CD4-positive, alpha-beta T cell treated with Interleukin-4 for 1 hour (primary cell): Measurements from ENCODE around the gene CELSR2.

Experiments used
- DNase-seq, 2 donors: peaks; one replicate each; pipeline ENCODE4 v3.0.0-alpha.2; 2020 to 2022

The CELSR2 gene

GRCh38 chr1:109307274-109308021 is 58.1 kb downstream of the CELSR2 start:
- DNase-seq, result peak in 1 of 2 donors; percentile 23

GRCh38 chr1:109309347-109309746 is 60.0 kb downstream of the CELSR2 start:
- DNase-seq, result no peak

GRCh38 chr1:109312246-109312645 is 62.9 kb downstream of the CELSR2 start:
- DNase-seq, result no peak

GRCh38 chr1:109312978-109313775 is 63.8 kb downstream of the CELSR2 start:
- no peak for DNase-seq

GRCh38 chr1:109314795-109315194 is 65.5 kb downstream of the CELSR2 start:
- DNase-seq, result no peak

- DNase-seq, result no peak
These were observed 65.9 kb downstream of the CELSR2 start for GRCh38 chr1:109315288-109315687.

GRCh38 chr1:109316506-109316905 is 67.2 kb downstream of the CELSR2 start:
- DNase-seq, result no peak

GRCh38 chr1:109319114-109319513 is 69.8 kb downstream of the CELSR2 start:
- no peak for DNase-seq

GRCh38 chr1:109322974-109323373 is 73.6 kb downstream of the CELSR2 start:
- no peak for DNase-seq
